HG03469 (cell line): ENCODE data around the gene EIF4ENIF1.
"Not testable (repeated sequence)": the region's sequence is repeated elsewhere in the genome, so short reads cannot be mapped to it uniquely, and the experiment has no call there.

Source experiments
- ATAC-seq: cut with Tn5 transposase; IDR thresholded peaks from one replicate; pipeline ENCODE4 v1.9.1; 2021; ENCODE audit warnings: mild to moderate bottlenecking, moderate library complexity, moderate number of reproducible peaks; ENCODE audit not compliant: unreplicated experiment

The EIF4ENIF1 gene, protein sequence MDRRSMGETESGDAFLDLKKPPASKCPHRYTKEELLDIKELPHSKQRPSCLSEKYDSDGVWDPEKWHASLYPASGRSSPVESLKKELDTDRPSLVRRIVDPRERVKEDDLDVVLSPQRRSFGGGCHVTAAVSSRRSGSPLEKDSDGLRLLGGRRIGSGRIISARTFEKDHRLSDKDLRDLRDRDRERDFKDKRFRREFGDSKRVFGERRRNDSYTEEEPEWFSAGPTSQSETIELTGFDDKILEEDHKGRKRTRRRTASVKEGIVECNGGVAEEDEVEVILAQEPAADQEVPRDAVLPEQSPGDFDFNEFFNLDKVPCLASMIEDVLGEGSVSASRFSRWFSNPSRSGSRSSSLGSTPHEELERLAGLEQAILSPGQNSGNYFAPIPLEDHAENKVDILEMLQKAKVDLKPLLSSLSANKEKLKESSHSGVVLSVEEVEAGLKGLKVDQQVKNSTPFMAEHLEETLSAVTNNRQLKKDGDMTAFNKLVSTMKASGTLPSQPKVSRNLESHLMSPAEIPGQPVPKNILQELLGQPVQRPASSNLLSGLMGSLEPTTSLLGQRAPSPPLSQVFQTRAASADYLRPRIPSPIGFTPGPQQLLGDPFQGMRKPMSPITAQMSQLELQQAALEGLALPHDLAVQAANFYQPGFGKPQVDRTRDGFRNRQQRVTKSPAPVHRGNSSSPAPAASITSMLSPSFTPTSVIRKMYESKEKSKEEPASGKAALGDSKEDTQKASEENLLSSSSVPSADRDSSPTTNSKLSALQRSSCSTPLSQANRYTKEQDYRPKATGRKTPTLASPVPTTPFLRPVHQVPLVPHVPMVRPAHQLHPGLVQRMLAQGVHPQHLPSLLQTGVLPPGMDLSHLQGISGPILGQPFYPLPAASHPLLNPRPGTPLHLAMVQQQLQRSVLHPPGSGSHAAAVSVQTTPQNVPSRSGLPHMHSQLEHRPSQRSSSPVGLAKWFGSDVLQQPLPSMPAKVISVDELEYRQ

GRCh38 chr22:31489632-31490495 lies at the start of gene EIF4ENIF1:
TSS of gene EIF4ENIF1 (minus strand) at chr22:31489842. CDS start at chr22:31488718, 1,124 bp downstream.
- no peak for ATAC-seq

GRCh38 chr22:31538815-31539214 lies 49.2 kb upstream of the EIF4ENIF1 start:
- ATAC-seq, result no peak

DNA sequence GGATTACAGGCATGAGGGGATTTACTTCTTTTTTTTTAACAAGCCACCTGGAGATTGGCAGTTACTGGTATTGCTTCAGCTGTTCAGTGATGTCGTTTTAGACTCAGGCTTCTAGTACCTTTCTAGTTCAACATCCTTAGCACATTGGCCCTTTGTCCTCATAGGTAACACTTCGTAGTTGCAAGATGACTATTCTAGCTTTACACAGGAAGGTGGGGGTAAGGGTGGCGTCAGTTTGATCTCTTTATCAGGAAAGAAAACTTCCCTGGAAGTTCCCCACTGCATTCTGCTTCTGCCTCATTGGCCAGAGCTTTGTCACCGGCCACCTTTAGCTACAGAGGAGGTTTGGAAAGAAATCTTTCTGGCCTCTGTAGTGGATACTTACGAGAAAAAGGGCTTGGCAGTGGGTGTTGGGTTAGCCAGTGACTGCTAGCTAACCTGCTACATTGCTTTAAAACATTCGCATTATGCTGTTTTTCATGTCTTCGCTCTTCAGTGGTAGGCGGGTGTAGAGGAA lies 47.4 kb upstream of the EIF4ENIF1 start:
- ATAC-seq, result no peak

- no peak for ATAC-seq
These were observed 43.7 kb upstream of the EIF4ENIF1 start for GRCh38 chr22:31533374-31533773.

DNA sequence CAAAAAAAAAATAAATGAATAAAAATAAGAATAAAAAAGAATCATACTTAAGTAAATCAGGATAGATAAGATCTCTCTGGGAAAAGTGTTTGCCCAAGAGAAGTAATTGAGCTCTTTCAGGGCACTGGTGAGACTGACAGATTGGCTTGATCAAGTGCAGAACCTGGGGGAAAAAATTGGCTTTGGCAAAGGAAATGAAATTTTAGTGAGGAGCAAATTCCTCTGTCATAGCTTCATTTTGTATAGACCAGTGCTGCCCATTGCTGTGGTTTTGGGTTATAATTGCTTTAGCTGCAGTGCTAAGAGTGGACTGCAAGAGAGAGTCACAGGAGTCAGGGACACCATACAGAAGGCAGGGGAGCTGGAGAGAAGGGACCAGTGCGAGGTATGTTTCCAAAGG lies 42.4 kb upstream of the EIF4ENIF1 start:
- no peak for ATAC-seq

DNA sequence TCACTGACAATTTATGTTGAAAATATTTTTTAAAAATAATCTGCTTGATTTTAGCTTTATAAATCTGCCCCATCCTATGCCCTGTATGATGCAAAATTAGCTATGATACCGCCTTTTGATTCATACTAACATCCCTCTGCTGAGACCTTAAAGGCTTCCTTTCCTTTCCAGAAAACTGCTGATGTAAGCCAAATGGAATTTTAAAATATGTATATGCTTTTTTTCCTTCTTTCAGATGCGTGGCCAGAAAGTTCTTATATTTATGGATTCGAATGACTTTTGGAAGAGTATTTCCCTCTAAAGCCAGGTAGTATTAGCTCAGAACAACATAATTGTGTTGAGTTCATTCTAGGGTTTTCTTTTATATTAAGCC lies 41.2 kb upstream of the EIF4ENIF1 start:
- ATAC-seq, result no peak

DNA sequence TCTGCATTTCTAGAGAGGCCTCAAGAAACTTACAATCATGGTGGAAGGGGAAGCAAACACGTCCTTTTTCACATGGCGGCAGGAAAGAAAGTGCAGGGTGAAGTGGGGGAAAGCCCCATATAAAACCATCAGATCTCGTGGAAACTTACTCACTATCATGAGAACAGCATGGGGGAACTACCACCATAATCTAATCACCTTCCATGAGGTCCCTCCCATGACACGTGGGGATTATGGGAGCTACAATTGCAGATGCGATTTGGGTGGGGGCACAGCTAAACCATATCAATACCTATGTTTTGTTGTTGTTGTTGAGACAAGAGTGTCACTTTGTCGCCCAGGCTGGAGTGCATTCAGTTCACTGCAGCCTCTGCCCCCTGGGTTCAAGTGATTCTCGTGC lies 36.6 kb upstream of the EIF4ENIF1 start:
- no peak for ATAC-seq

DNA sequence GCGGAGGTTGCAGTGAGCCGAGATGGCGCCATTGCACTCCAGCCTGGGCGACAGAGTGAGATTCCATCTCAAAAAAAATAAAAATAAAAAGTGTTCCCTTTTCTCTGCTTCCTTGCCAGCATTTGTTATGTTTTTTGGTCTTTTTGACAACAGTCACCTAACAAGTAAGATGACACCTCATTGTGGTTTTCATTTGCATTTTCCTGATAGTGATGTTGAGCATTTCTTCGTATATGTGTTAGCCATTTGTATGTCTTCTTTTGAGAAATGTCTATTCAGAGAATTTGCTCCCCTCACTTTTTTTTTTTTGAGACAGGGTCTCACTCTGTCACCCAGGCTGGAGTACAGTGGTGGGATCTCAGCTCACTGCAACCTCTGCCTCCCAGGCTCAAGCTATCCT lies 34.5 kb upstream of the EIF4ENIF1 start:
- not testable (repeated sequence) for ATAC-seq

GRCh38 chr22:31520051-31520450 lies 30.4 kb upstream of the EIF4ENIF1 start:
- no peak for ATAC-seq

DNA sequence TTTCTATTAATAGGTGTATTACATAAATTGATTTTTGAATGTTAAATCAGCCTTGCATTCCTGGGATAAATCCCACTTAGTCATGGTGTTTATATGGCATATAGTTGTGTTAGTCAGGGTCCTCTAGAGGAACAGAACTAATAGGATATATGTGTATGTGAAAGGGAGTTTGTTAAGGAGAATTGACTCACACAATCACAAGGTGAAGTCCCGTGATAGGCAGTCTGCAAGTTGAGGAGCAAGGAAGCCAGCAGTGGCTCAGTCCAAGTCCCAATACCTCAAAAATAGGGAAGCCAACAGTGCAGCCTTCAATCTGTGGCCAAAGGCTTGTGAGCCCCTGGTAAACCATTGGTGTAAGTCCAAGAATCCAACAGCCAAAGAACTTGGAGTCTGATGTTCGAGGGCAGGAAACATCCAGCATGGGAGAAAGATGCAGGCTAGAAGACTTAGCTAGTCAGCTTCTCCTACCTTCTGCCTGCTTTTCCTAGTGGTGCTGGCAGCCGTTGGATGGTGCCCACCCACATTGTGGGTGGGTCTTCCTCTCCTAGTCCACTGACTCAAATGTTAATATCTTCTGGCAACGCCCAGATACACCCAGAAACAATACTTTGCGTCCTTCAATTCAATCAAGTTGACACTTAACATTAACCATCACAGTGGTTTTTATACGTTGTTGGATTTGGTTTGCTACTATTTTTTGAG lies 19.6 kb upstream of the EIF4ENIF1 start:
- no peak for ATAC-seq

- no peak for ATAC-seq
These were observed 18.9 kb upstream of the EIF4ENIF1 start for GRCh38 chr22:31508536-31508935.

GRCh38 chr22:31507517-31507916 lies 17.9 kb upstream of the EIF4ENIF1 start:
- not testable (repeated sequence) for ATAC-seq

DNA sequence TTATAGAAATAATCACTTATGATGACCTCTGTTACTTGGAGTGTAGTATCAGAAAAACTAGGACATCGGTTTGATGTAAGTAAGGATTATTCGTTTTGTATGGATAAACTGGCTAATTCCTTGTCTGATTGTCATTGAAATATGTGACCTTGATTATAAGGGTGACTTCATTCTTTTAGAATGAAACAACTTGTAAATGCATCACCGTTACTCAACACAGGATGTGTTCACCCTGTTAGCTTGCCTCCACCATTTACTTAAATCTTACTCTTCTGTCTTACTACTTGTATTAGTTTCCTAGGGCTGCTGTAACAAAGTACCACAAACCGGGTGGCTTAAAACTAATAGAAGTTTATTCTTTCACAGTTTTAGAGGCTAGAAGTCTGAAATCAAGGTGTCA lies 14.6 kb upstream of the EIF4ENIF1 start:
- no peak for ATAC-seq

DNA sequence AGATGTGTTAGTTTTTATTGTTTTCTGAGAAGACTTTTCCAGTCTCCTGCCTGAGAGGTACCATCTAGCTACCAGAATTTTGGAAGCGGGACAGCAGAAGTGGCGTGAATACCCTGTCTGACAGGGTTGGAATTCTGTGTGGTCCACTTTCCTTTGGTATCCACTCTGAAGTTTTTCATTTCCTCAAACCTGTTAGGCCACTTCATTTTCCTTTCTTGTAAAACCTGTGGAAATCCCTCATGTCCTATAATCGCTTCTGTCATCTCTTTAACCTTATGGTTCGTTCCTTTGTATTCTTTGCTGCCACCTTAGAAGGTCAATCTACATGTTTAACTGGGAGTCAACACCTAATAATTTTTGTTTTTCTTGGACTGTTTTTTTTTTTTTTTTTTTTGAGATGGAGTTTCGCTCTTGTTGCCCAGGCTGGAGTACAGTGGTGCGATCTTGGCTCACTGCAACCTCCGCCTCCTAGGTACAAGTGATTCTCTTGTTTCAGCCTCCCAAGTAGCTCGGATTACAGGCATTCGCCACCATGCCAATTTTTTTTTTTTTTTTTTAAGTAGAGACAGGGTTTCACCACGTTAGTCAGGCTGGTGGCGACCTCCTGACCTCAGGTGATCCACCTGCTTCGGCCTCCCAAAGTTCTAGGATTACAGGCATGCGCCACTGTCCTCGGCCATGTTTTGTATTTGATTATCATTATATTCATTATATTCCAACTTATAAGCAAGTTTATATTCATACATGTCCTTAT lies 13.7 kb upstream of the EIF4ENIF1 start:
- no peak for ATAC-seq

- no peak for ATAC-seq
These were observed 12.1 kb upstream of the EIF4ENIF1 start for GRCh38 chr22:31501738-31502137.

- no peak for ATAC-seq
These were observed 7.7 kb upstream of the EIF4ENIF1 start for GRCh38 chr22:31497148-31497938.

- ATAC-seq, result peak; percentile 10
These were observed 7.1 kb upstream of the EIF4ENIF1 start for GRCh38 chr22:31496735-31497146.

DNA sequence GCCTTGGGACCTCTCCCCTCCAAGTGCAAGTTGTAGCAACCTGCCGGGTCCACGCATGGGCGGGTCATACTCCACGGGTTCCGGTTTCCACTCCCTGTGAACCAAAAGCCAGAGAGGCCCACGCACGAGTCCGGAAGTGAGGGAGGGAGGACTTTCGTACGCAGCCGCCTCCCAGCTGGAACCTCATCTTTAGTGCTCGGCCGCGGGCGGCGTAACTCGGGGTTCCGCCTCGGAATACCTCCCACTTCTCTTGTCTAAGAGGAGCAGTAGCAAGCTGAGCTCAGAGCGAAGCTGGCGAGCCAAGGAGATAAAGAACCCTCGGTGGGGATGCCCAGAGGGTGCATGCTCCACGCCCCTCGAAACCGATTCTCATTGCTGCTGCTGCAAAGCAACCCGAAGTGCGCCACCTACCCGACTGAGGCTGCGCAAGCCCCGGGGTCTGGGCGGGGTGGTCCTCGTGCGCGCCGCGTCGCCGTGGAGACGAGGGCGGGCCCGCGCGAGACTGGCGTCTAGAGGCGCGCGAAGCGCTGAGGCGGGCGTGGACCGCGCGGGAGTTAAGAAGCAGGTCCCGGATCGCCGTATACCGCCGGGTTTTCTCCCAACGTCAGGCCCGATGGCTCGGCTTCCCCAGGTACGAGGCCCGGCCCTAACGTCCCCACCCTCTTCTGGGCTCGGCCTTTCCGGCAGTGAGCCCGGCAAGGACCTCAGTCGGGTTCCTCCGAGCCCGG lies 6.5 kb upstream of the EIF4ENIF1 start, which contains the start of gene SFI1:
TSS of gene SFI1 (plus strand) at position 530 of the 728 bp plus-strand sequence. CDS start 11,749 bp downstream, outside the sequence.
- peak; percentile 43 for ATAC-seq
